HG02870 (cell line): Measurements from ENCODE around the gene LACTBL1.
"Not testable (repeated sequence)": the region's sequence is repeated elsewhere in the genome, so short reads cannot be mapped to it uniquely, and the experiment has no call there.

Source experiments
- ATAC-seq: cut with Tn5 transposase; IDR thresholded peaks from one replicate; pipeline ENCODE4 v1.9.1; 2021; ENCODE audit warnings: mild to moderate bottlenecking, moderate library complexity; ENCODE audit not compliant: unreplicated experiment

Gene LACTBL1

GRCh38 chr1:22945171-22945570 lies 27.5 kb downstream of the LACTBL1 start:
- ATAC-seq: not testable (repeated sequence)

GRCh38 chr1:22944346-22945055 lies 28.2 kb downstream of the LACTBL1 start:
- no peak for ATAC-seq

GRCh38 chr1:22941257-22941656 lies 31.4 kb downstream of the LACTBL1 start:
- no peak for ATAC-seq

GRCh38 chr1:22936681-22937080 lies 36.0 kb downstream of the LACTBL1 start:
- ATAC-seq: no peak

- no peak for ATAC-seq
Observed at GRCh38 chr1:22935433-22935832, 37.2 kb downstream of the LACTBL1 start.

- no peak for ATAC-seq
Observed at GRCh38 chr1:22932803-22933470, 39.7 kb downstream of the LACTBL1 start.

GRCh38 chr1:22930240-22930912 lies 42.3 kb downstream of the LACTBL1 start:
- no peak for ATAC-seq

- no peak for ATAC-seq
Observed at GRCh38 chr1:22925111-22925510, 47.6 kb downstream of the LACTBL1 start.

GRCh38 chr1:22922640-22923039 lies 50.0 kb downstream of the LACTBL1 start:
- no peak for ATAC-seq

- no peak for ATAC-seq
Observed at GRCh38 chr1:22921452-22922126, 51.1 kb downstream of the LACTBL1 start.

- no peak for ATAC-seq
Observed at GRCh38 chr1:22920734-22921451, 51.8 kb downstream of the LACTBL1 start.

- no peak for ATAC-seq
Observed at GRCh38 chr1:22920026-22920733, 52.5 kb downstream of the LACTBL1 start.

GRCh38 chr1:22919341-22920025 lies 53.2 kb downstream of the LACTBL1 start:
- ATAC-seq: no peak

GRCh38 chr1:22918644-22919043 lies 54.0 kb downstream of the LACTBL1 start:
- no peak for ATAC-seq

- ATAC-seq: no peak
Observed at GRCh38 chr1:22917989-22918388, 54.7 kb downstream of the LACTBL1 start.

- no peak for ATAC-seq
Observed at GRCh38 chr1:22916471-22916820, 56.2 kb downstream of the LACTBL1 start.

- ATAC-seq: no peak
Observed at GRCh38 chr1:22915816-22916470, 56.7 kb downstream of the LACTBL1 start.

GRCh38 chr1:22915231-22915630 lies 57.4 kb downstream of the LACTBL1 start:
- ATAC-seq: no peak

GRCh38 chr1:22914633-22915217 lies 57.9 kb downstream of the LACTBL1 start:
- no peak for ATAC-seq
